GM12865 (cell line): ENCODE data around the gene PMEPA1.
A peak's percentile ranks its signal among the peaks of the same experiment; 100 is the strongest.

ENCODE experiments used
- DNase-seq: peaks from one replicate; pipeline ENCODE4 v3.0.0; 2010; ENCODE audit warnings: low read depth
- H3K4me3 ChIP-seq: 2 replicates; pipeline ENCODE4 v1.5.1; 2011; ENCODE audit warnings: mild to moderate bottlenecking, low read depth, low read length, control low read depth
- TF ChIP-seq, protein P1 (sequence below): IDR thresholded peaks from 2 replicates; pipeline ENCODE4 v1.5.1; 2011; ENCODE audit warnings: low read length, control low read depth, low read depth, inconsistent platforms; ENCODE audit not compliant: insufficient read depth; ENCODE audit errors: missing control alignments

Gene PMEPA1

DNA sequence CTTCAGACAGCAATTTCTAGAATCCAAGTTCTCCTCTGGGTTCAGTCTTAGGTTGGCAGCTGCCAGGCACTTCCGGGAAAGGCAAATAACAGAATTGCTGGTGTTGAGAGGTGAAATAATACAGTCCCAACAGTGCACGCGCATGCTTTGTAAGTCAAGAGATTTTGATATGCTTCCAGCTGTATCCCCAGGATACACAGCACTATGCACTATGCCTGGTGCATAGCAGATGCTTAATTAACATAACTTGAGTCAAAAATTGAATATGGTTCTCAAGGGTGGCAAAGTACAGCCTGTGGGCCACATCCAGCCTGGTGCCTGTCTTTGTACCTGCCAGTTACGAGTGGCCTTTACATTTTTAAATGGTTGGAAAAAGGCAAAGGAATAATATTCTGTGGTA is 18.9 kb upstream of the PMEPA1 start:
- H3K4me3 ChIP-seq = no peak overlapping the region
- TF ChIP-seq, protein P1, sequence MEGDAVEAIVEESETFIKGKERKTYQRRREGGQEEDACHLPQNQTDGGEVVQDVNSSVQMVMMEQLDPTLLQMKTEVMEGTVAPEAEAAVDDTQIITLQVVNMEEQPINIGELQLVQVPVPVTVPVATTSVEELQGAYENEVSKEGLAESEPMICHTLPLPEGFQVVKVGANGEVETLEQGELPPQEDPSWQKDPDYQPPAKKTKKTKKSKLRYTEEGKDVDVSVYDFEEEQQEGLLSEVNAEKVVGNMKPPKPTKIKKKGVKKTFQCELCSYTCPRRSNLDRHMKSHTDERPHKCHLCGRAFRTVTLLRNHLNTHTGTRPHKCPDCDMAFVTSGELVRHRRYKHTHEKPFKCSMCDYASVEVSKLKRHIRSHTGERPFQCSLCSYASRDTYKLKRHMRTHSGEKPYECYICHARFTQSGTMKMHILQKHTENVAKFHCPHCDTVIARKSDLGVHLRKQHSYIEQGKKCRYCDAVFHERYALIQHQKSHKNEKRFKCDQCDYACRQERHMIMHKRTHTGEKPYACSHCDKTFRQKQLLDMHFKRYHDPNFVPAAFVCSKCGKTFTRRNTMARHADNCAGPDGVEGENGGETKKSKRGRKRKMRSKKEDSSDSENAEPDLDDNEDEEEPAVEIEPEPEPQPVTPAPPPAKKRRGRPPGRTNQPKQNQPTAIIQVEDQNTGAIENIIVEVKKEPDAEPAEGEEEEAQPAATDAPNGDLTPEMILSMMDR = no peak
- DNase-seq = no peak

DNA sequence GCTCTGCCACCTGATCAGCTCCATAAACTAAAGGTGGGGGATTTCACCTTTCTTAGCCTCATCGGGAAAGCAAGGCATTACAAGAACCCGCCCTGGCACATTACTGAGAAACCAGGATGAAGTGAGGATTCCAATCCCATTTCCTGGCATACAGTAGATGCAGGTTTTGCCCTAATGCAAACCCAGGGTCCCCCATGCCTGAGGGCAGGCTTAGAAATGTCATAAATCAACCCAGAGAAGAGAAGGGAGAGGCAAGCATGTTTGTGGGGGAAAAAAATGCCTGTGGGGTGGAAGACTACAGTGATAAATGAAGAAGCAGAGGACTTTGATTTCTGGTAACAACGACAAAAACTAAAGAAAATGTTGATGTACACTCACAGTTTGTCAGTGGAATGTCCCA is 18.0 kb upstream of the PMEPA1 start:
- TF ChIP-seq, protein P1 = no peak
- no peak overlapping the region for H3K4me3 ChIP-seq
- DNase-seq = no peak

DNA sequence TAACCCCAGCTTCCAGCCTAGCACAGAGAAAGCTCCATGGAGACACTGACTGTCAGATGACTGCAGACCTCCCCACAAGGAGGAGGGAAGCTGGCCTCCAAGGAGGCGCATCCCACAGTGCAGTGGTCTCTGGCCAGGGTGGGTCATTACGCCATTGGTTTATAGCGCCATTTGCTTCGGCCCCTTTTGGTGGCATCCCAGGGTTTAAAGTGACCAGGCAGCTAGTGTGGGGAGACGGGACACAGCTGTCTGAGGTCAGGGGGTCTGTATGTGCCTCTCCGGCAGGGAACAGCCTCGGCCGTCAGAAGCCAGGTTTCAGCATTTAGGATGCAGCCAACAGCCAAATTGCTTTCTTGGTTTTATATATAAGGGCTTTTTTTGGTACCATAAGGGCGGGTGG is 15.8 kb upstream of the PMEPA1 start:
- TF ChIP-seq, protein P1 = no peak
- H3K4me3 ChIP-seq = no peak overlapping the region
- no peak for DNase-seq

DNA sequence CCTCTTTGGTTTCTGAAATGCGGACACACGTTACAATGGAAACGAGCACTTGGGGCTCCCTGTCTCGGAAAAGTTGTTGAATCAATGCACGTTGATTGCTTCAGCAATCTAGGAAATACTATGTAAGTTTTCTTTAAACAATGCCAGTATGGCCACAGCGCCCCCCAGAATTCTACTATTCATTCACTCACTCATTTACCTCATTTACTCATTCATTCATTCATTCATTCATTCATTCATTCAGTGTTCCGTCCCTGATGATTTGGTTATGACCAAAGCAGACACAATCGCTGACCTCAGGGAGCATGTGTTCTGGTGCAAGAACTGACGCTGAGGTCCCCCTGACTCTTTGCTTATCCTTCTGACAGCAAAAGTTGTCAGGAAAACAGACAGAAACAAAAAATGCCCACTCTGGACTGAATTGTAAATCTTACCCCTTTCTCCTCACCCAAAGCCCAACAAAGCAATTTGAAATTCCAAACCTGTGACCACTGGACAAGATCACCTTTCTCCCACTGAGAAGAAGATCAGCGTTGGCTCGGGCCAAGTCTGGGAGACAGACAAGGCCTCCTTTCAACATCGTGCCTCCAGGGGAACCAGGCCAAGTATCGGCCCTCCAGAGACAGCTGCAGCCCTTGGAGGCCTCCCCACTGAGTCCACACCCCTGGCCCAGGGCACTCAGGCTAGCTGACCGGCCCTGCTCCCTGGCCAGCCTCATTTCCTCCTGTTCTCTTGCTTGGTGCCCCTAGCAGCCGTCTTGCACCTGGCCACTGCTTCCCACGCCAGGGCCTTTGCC is 15.0 kb upstream of the PMEPA1 start:
- TF ChIP-seq, protein P1 = no peak
- H3K4me3 ChIP-seq = no peak overlapping the region
- no peak for DNase-seq

DNA sequence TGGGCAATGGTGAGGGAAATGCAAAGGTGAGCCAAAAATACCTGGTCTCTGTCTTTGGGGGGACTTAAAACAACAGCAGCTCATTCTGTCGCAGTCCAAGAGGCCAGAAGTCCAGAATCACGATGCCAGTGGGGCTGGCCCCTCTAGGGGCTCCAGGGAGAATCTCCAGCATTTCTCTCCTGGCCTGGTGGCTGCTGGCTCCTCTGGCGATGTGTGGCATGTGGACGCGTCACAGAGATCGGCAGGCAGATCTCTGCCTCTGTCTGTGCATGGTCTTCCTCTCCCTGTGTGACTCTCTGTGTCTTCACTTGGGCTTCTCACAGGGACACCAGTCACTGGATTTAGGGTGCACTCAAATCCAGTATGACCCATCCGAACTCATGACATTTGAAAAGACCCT is 14.0 kb upstream of the PMEPA1 start:
- H3K4me3 ChIP-seq = no peak overlapping the region
- TF ChIP-seq, protein P1 = no peak
- no peak for DNase-seq

DNA sequence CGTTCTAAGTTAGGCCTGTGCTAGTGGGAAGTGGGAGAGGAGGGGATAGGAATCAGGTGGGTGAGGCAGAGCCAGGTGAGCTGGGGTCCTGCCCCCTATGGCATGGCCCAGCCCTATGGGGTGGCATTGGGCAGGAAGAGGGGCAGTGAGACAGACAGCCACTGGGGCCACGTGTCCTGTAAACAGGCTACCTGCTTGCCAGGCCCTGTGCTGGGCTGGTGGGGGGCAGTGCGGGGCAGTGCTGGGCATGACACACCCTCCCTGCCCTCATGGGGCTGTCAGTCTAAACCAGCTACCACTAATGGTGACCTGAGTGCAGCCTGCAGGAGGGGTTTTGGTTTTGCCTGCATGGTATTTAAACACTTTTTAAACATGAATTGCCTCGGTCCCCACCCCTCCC is 10.1 kb upstream of the PMEPA1 start:
- no peak for DNase-seq
- TF ChIP-seq, protein P1 = no peak
- no peak overlapping the region for H3K4me3 ChIP-seq

DNA sequence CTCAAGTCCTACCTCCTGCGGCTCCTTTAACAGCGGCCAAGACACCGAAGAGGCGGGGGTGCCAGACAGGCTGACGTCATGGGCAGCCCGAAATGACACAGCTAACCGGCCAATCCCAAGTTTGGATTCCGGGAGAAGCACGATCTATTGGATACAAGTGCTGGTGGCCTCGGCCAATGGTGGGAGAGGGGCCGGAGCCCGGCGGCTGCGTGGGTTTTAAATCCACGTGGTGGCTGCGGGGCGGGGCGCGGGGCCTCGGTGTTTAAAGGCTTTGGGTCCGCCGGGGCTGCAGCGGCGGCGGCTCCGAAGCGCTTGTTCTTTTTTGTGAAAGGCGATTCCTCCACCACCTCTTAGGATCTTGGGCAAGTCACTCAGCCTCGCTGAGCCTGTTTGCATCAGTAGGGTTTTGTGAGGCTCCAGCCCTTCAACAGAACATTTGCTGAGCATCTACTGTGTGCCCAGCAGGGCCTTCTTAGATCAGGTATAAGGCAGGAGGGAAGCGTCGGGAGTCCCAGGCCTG is 8.7 kb upstream of the PMEPA1 start:
- TF ChIP-seq, protein P1 = no peak
- DNase-seq = peak; percentile 80
- H3K4me3 ChIP-seq = no peak overlapping the region
